A673 (cell line): ENCODE results near the gene NXF1. TPM values are rescaled to one million over a fixed set of nuclear protein-coding genes. Genes with fewer than 3 reads are reported as not detected.

Experiments
- BruUV-seq: library from RNA; stranded (reverse); fragments of 400-500 nt; replicated peaks from 2 replicates; lab custom pipeline; 2021; lab: Mats Ljungman, UMichigan
- CTCF ChIA-PET: fragments of 300-600 bp; sonication (Branson Sonifier 250); formaldehyde crosslinking; loops from one replicate; lab custom pipeline; 2022; ENCODE audit warnings: antibody characterized with exemption; lab: Charles Lee
- POLR2A ChIA-PET: fragments of 300-600 bp; sonication (Branson Sonifier 250); formaldehyde crosslinking; loops from one replicate; lab custom pipeline; 2022; ENCODE audit warnings: antibody characterized with exemption; ENCODE audit not compliant: low non-redundant PET; lab: Charles Lee
- DNase-seq: peaks from one replicate; pipeline ENCODE4 v3.0.0-alpha.2; 2015; ENCODE audit warnings: low spot score
- H3K27ac ChIP-seq: fragments of 200-600 bp; sonication (generic); 2 replicates; pipeline ENCODE4 v1.5.1; 2016; ENCODE audit warnings: mixed run types, low read depth, mild to moderate bottlenecking, mixed read lengths, antibody characterized with exemption, low read length; ENCODE audit not compliant: poor library complexity, severe bottlenecking
- H3K27me3 ChIP-seq: fragments of 200-600 bp; sonication (generic); replicated peaks from 2 replicates; pipeline ENCODE4 v1.6.1; 2017; ENCODE audit warnings: mixed run types, low read depth, mild to moderate bottlenecking, mixed read lengths, antibody characterized with exemption, low read length; ENCODE audit not compliant: insufficient read depth, poor library complexity
- H3K36me3 ChIP-seq: fragments of 200-600 bp; sonication (generic); 2 replicates; pipeline ENCODE4 v1.6.1; 2016; ENCODE audit warnings: mixed run types, mild to moderate bottlenecking, mixed read lengths, antibody characterized with exemption, low read length; ENCODE audit not compliant: insufficient read depth, poor library complexity, severe bottlenecking
- H3K4me1 ChIP-seq: fragments of 200-600 bp; sonication (generic); 2 replicates; pipeline ENCODE4 v1.6.1; 2017; ENCODE audit warnings: mixed run types, mild to moderate bottlenecking, mixed read lengths, antibody characterized with exemption, low read length; ENCODE audit not compliant: insufficient read depth, poor library complexity, severe bottlenecking
- H3K4me3 ChIP-seq: fragments of 200-600 bp; sonication (generic); 2 replicates; pipeline ENCODE4 v1.5.1; 2016; ENCODE audit warnings: low read depth, mixed run types, mild to moderate bottlenecking, mixed read lengths, low read length; ENCODE audit not compliant: poor library complexity, severe bottlenecking
- H3K9me3 ChIP-seq: fragments of 200-600 bp; sonication (generic); 2 replicates; pipeline ENCODE4 v1.6.1; 2016; ENCODE audit warnings: mixed run types, low read depth, mild to moderate bottlenecking, mixed read lengths, antibody characterized with exemption, low read length; ENCODE audit not compliant: poor library complexity, severe bottlenecking
- CTCF ChIP-seq: fragments of 300-800, 200-600 bp; sonication (generic); conservative IDR thresholded peaks from 2 replicates; pipeline ENCODE4 v1.5.1; 2017; ENCODE audit warnings: low read depth, mild to moderate bottlenecking, antibody characterized with exemption, low read length, moderate library complexity, mixed read lengths
- EZH2 ChIP-seq: fragments of 200-600 bp; sonication (generic); IDR thresholded peaks from 2 replicates; pipeline ENCODE4 v1.6.1; 2017; ENCODE audit warnings: borderline replicate concordance, low read depth, mild to moderate bottlenecking, mixed read lengths, antibody characterized with exemption, low read length; ENCODE audit not compliant: poor library complexity, severe bottlenecking
- intact Hi-C: fragments of 100-400 bp; cut with micrococcal nuclease; formaldehyde crosslinking; loops from one replicate; pipeline ENCODE4 v1.10.0; 2022; ENCODE audit not compliant: unreplicated experiment
- total RNA-seq: library from RNA; stranded (reverse); gene quantifications from 2 replicates; pipeline ENCODE4 v1.2.3, GENCODE V29; 2021

The NXF1 gene
- total RNA-seq, 1 experiment from 2014 or later = 82.0 TPM

DNA sequence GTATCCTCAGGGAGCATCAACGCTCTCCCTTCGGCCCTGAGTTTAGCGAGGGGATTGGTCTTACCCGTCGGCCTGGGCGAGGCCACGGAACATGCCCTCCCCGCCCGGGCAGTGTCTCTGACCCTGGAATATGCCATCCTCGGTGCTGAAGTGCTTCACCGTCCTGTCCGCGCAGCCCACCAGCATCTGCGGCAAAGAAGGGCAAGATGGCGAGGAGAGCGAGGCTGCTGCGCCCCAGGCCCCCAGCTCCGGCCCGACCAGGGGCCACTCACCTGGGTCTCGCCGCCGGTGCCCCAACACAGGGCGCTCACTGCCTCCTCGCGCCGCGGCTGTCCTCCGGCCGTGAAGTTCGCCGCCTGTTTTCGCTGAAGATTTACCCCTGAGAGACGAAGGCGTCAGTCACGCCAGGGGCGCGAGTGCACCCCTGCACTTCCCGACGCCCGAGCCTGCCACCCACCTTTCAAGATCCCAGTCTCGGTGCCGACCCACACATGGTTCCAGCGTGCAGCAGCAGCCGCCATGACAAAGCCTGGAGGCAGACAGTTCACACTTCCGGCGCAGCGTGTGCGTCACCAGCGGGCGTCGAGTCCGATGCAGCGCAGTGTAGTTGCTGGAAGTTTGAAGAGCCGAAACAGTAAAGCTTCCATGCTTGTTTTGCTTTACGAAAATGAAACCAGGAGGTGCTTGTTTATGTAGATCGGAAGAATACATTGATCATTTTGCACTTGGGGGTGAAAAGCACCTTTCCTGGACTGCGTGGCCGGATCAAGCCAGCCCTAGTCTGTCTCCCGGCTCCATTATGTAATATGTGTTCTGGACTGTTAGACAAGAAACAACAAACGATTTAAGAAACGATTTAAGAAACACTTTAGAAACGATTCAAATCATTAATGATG, 34.1 kb upstream of the NXF1 start, which contains the start of gene WDR74:
Gene WDR74 (minus strand): TSS at position 541 of the 896 bp plus-strand sequence. CDS start 20 bp downstream, at position 521.
- POLR2A ChIA-PET = interaction anchor here (0.6 to 0.7 kb wide), 2 partner anchors 53 to 109 kb away, joined by 3 to 4 read pairs; no protein-coding TSS in a partner anchor
- intact Hi-C loops = no loop called here
- peak; percentile 98 for DNase-seq
- H3K36me3 ChIP-seq = peaks cover 38% of the 10 kb centered on the region
- CTCF ChIA-PET = interaction anchor here (0.6 kb wide), 1 partner anchor 53 kb away, joined by 4 read pairs; no protein-coding TSS in a partner anchor
- H3K4me1 ChIP-seq = peaks cover 17% of the 10 kb centered on the region
- no peak for TF ChIP-seq CTCF
- no peak for TF ChIP-seq EZH2
- H3K27me3 ChIP-seq = no peaks in the 10 kb centered on the region
- no peaks in the 10 kb centered on the region for H3K9me3 ChIP-seq
- H3K27ac ChIP-seq = peak within 1 kb of the TSS; percentile 83
- BruUV-seq = no TSS peak
- peak within 1 kb of the TSS; percentile 81 for H3K4me3 ChIP-seq

GRCh38 chr11:62835336-62835735, 30.1 kb upstream of the NXF1 start:
- Histone ChIP-seq H3K27ac (no peak overlapping the region), H3K9me3 (no peaks in the 10 kb centered on the region), H3K4me1 (peaks cover 9% of the 10 kb centered on the region), H3K27me3 (no peaks in the 10 kb centered on the region), H3K36me3 (peaks cover 48% of the 10 kb centered on the region), H3K4me3 (no peak overlapping the region)
- ChIA-PET CTCF (no interaction called here), POLR2A (no interaction called here)
- no peak for DNase-seq
- intact Hi-C loops = no loop called here
- TF ChIP-seq CTCF = no peak
- TF ChIP-seq EZH2 = no peak
- BruUV-seq = no TSS peak

DNA sequence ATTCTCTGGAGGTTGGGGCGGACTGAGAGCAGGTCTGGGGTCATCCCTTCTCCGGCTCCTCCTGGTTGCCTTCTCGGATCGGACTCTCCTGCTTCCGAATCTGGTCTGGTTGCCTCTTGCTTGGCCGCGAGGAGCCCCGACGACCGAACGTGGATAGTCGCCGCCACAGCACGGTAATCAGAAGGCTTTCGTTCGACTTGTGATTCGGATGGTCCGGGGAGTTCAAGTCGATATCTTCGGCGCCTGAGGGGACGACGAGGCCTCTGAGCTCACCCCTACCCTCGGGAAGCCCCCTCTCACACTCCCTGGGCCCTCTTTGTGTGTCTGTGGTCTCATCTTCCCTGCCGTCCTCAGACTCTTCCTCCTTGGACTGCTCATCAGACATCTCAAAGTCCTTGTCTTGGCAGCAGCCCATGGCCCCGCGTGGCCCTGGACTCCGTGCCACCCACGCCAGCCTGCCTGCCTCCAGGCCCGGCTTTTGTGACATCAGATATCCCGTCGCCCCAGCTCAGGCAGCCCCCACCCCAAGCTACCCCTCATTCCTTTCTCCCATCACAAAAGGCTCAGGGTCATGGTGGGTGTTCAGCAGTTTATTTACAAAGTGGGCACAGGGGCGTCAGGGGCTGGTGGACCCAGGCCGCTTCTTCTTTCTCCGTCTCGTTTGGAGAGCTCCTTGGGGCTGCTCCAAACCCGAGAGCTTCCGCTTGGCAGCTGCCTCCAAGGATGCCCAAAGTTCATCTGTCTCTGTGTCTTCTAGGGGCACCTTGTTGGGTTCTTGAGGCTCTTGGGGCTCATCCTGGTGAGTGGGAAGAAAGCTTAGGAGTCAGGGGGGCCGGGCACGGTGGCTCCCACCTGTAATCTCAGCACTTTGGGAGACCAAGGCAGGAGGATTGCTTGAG, 27.3 kb upstream of the NXF1 start, which contains the start of gene TEX54:
Gene TEX54 (minus strand): TSS at position 506 of the 899 bp plus-strand sequence.
- TF ChIP-seq EZH2 (no peak), CTCF (no peak)
- DNase-seq = no peak
- Histone ChIP-seq H3K27ac (peak within 1 kb of the TSS; percentile 91), H3K4me1 (peaks cover 7% of the 10 kb centered on the region), H3K27me3 (no peaks in the 10 kb centered on the region), H3K9me3 (no peaks in the 10 kb centered on the region), H3K4me3 (peak within 1 kb of the TSS; percentile 70), H3K36me3 (peaks cover 46% of the 10 kb centered on the region)
- ChIA-PET CTCF (interaction anchor here (0.5 to 1.2 kb wide), 5 partner anchors 24 to 89 kb away, joined by 3 to 7 read pairs (median 5); no protein-coding TSS in a partner anchor), POLR2A (interaction anchor here (0.6 to 1.6 kb wide), 4 partner anchors 9 to 261 kb away, joined by 3 to 26 read pairs (median 8); no protein-coding TSS in a partner anchor)
- BruUV-seq = TSS peak; percentile 83
- intact Hi-C loops = loop anchor here (5.0 kb wide), 1 partner anchor 40 kb away; the partner anchor contains the start of gene TMEM223
